Panc1 (cell line): Measurements from ENCODE around the gene IGF1R. TPM values are rescaled to one million over a fixed set of nuclear protein-coding genes. Genes with fewer than 3 reads are reported as not detected.

Experiments used
- ATAC-seq: fragments of 200-7000 bp; cut with Tn5 transposase; 2 replicates; pipeline ENCODE4 v1.9.1; 2020; ENCODE audit warnings: mild to moderate bottlenecking, moderate library complexity
- BruUV-seq: library from RNA; stranded (reverse); fragments of 400-500 nt; replicated peaks from 2 replicates; lab custom pipeline; 2021; lab: Mats Ljungman, UMichigan
- CTCF ChIA-PET: fragments of 300-600 bp; sonication (Branson Sonifier 250); formaldehyde crosslinking; loops from one replicate; lab custom pipeline; 2022; ENCODE audit warnings: antibody characterized with exemption; lab: Charles Lee
- POLR2A ChIA-PET: fragments of 300-600 bp; sonication (Branson Sonifier 250); formaldehyde crosslinking; loops from one replicate; lab custom pipeline; 2022; ENCODE audit warnings: antibody characterized with exemption; lab: Charles Lee
- DNase-seq: peaks from one replicate; pipeline ENCODE4 v3.0.0-alpha.2; 2010; ENCODE audit warnings: low read depth, low spot score
- H3K27ac ChIP-seq: 2 replicates; pipeline ENCODE4 v1.5.1; 2011; ENCODE audit warnings: mild to moderate bottlenecking, low read length, inconsistent platforms
- H3K27me3 ChIP-seq: fragments of 200-500 bp; sonication (Bioruptor generic); 2 replicates; pipeline ENCODE4 v1.6.0; 2014; ENCODE audit warnings: low read length, inconsistent platforms; ENCODE audit not compliant: control insufficient read depth, insufficient read depth
- H3K36me3 ChIP-seq: fragments of 200-500 bp; sonication (Bioruptor generic); 2 replicates; pipeline ENCODE4 v1.5.1; 2014; ENCODE audit warnings: inconsistent platforms, mild to moderate bottlenecking, low read length, moderate library complexity; ENCODE audit not compliant: control insufficient read depth, insufficient read depth
- H3K4me1 ChIP-seq: 2 replicates; pipeline ENCODE4 v1.5.1; 2011; ENCODE audit warnings: inconsistent platforms, mild to moderate bottlenecking, low read length, moderate library complexity; ENCODE audit not compliant: control insufficient read depth, insufficient read depth
- H3K4me3 ChIP-seq, 2 experiments: 2 replicates each; pipeline ENCODE4 v1.5.1; 2011 to 2012; ENCODE audit warnings: low read depth in 2 of 2, low read length in 2 of 2, mild to moderate bottlenecking in 2 of 2, inconsistent platforms in 1 of 2, moderate library complexity in 1 of 2
- H3K9me3 ChIP-seq: fragments of 200-500 bp; sonication (Bioruptor generic); 2 replicates; pipeline ENCODE4 v1.5.1; 2014; ENCODE audit warnings: low read depth, mild to moderate bottlenecking, inconsistent platforms, low read length, moderate library complexity; ENCODE audit not compliant: control insufficient read depth, insufficient read depth
- CTCF ChIP-seq: fragments of 450-650 bp; IDR thresholded peaks from 2 replicates; pipeline ENCODE4 v1.5.1; 2017; ENCODE audit warnings: mild to moderate bottlenecking
- POLR2AphosphoS5 ChIP-seq: IDR thresholded peaks from 2 replicates; pipeline ENCODE4 v1.6.1; 2012; ENCODE audit warnings: mild to moderate bottlenecking, low read depth, low read length, moderate library complexity
- SIN3A ChIP-seq: IDR thresholded peaks from 2 replicates; pipeline ENCODE4 v1.6.1; 2012; ENCODE audit warnings: low read depth, mild to moderate bottlenecking, low read length, moderate library complexity, borderline replicate concordance; ENCODE audit not compliant: insufficient read depth
- TCF7L2 ChIP-seq: IDR thresholded peaks from 2 replicates; pipeline ENCODE4 v1.6.1; 2011; ENCODE audit warnings: mild to moderate bottlenecking, low read depth, low read length, inconsistent platforms
- in situ Hi-C: cut with HindIII; loops from 2 replicates; pipeline ENCODE4 v1.10.0; 2016; ENCODE audit warnings: low sequenced_read_pairs, low pct_unique_long_range_greater_than_20kb
- intact Hi-C: fragments of 100-400 bp; cut with micrococcal nuclease; formaldehyde crosslinking; loops from one replicate; pipeline ENCODE4 v1.10.0; 2022; ENCODE audit not compliant: unreplicated experiment
- total RNA-seq: library from RNA; stranded (reverse); gene quantifications from one replicate; pipeline ENCODE4 v1.2.1, GENCODE V29; 2021; ENCODE audit not compliant: unreplicated experiment
- TF ChIP-seq, protein P1 (sequence below), 2 experiments: IDR thresholded peaks; 2 replicates each; pipeline ENCODE4 v1.6.1; 2011 to 2012; ENCODE audit warnings: low read depth in 2 of 2, control low read depth in 1 of 2, low read length in 1 of 2, mild to moderate bottlenecking in 1 of 2, moderate library complexity in 1 of 2; ENCODE audit not compliant: insufficient read depth in 1 of 2

The IGF1R gene
- total RNA-seq, 1 experiment from 2014 or later = 77.1 TPM

DNA sequence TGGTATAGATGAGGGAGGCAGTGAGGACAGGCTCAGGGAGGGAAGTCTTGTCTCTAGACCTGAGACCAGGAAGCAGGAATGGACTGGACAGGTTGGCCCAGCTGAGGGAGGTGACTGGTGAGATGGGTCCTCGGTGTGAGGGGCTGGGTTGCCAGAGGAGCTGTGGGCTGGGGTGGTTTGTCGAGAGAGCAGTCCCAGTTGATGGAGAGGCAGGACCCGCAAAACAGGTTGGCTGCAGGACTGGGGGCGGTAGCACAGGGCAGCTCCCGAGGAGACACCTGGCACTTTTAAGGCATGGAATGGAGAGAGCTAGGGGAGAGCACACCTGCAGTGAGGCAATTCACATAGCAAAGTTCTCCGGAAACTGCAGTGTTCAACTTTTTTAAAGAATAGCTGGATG lies 14.7 kb downstream of the IGF1R start:
- intact Hi-C loops (no loop called here), in situ Hi-C loops (no loop called here)
- DNase-seq (no peak), ATAC-seq (no peak)
- Histone ChIP-seq H3K27ac (no peak overlapping the region), H3K27me3 (no peaks in the 10 kb centered on the region), H3K36me3 (no peaks in the 10 kb centered on the region), H3K4me1 (peaks cover 40% of the 10 kb centered on the region), H3K9me3 (no peaks in the 10 kb centered on the region), H3K4me3 (no peak overlapping the region)
- TF ChIP-seq SIN3A = no peak
- no peak for TF ChIP-seq POLR2AphosphoS5
- no peak for TF ChIP-seq TCF7L2
- TF ChIP-seq CTCF = no peak
- TF ChIP-seq, protein P1, sequence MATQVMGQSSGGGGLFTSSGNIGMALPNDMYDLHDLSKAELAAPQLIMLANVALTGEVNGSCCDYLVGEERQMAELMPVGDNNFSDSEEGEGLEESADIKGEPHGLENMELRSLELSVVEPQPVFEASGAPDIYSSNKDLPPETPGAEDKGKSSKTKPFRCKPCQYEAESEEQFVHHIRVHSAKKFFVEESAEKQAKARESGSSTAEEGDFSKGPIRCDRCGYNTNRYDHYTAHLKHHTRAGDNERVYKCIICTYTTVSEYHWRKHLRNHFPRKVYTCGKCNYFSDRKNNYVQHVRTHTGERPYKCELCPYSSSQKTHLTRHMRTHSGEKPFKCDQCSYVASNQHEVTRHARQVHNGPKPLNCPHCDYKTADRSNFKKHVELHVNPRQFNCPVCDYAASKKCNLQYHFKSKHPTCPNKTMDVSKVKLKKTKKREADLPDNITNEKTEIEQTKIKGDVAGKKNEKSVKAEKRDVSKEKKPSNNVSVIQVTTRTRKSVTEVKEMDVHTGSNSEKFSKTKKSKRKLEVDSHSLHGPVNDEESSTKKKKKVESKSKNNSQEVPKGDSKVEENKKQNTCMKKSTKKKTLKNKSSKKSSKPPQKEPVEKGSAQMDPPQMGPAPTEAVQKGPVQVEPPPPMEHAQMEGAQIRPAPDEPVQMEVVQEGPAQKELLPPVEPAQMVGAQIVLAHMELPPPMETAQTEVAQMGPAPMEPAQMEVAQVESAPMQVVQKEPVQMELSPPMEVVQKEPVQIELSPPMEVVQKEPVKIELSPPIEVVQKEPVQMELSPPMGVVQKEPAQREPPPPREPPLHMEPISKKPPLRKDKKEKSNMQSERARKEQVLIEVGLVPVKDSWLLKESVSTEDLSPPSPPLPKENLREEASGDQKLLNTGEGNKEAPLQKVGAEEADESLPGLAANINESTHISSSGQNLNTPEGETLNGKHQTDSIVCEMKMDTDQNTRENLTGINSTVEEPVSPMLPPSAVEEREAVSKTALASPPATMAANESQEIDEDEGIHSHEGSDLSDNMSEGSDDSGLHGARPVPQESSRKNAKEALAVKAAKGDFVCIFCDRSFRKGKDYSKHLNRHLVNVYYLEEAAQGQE (IDR thresholded peaks at IDR 0.05; ENCODE audit: insufficient read depth in 1 of 2, low read depth in 2 of 2, low read length in 1 of 2) = no peak
- ChIA-PET POLR2A (interaction anchor here (0.7 kb wide), 2 partner anchors 227 to 979 kb away, joined by 3 to 4 read pairs; no protein-coding TSS in a partner anchor), CTCF (no interaction called here)
- BruUV-seq = no TSS peak

GRCh38 chr15:98663606-98664005 lies 15.3 kb downstream of the IGF1R start:
- H3K4me3 ChIP-seq = no peak overlapping the region
- intact Hi-C loops = no loop called here
- ChIA-PET POLR2A (no interaction called here), CTCF (no interaction called here)
- no TSS peak for BruUV-seq
- H3K4me1 ChIP-seq = peaks cover 40% of the 10 kb centered on the region
- no peak for ATAC-seq
- in situ Hi-C loops = no loop called here
- H3K9me3 ChIP-seq = no peaks in the 10 kb centered on the region
- H3K27me3 ChIP-seq = no peaks in the 10 kb centered on the region
- DNase-seq = no peak
- no peak for TF ChIP-seq CTCF
- TF ChIP-seq SIN3A = no peak
- TF ChIP-seq, protein P1 (IDR thresholded peaks at IDR 0.05; ENCODE audit: insufficient read depth in 1 of 2, low read depth in 2 of 2, low read length in 1 of 2) = no peak
- no peak for TF ChIP-seq TCF7L2
- no peak overlapping the region for H3K27ac ChIP-seq
- H3K36me3 ChIP-seq = no peaks in the 10 kb centered on the region
